GM12875 (cell line): ENCODE measurements around the gene TLE7.
A peak's percentile ranks its signal among the peaks of the same experiment; 100 is the strongest.

ENCODE experiments used
- H3K4me3 ChIP-seq: one replicate; pipeline ENCODE4 v1.5.1; 2011; ENCODE audit warnings: low read depth, low read length, control low read depth
- TF ChIP-seq, protein P1 (sequence below): IDR thresholded peaks from 2 replicates; pipeline ENCODE4 v1.5.1; 2011; ENCODE audit warnings: low read depth, mild to moderate bottlenecking, control low read depth, inconsistent platforms, low read length, moderate library complexity, borderline replicate concordance; ENCODE audit not compliant: insufficient read depth

TLE7 gene

DNA sequence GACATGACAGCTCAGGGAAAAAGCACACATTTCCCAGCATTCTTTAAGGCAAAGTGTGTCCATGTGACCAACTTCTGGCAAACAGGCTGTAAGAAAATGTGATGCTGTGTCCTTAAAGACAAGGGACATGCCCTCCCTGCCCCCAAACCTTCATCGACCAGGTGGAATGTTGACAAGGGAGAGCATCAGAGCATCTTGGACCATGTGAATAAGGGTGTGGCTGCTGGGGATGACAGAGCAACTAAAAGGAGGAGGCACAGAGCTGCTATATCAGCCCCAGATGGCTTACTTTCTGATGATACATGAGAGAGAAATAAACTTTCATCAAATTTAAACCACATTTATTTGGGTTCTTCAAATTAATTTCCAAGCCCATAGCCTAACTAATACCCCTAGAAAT, 22.4 kb upstream of the TLE7 start:
- TF ChIP-seq, protein P1, sequence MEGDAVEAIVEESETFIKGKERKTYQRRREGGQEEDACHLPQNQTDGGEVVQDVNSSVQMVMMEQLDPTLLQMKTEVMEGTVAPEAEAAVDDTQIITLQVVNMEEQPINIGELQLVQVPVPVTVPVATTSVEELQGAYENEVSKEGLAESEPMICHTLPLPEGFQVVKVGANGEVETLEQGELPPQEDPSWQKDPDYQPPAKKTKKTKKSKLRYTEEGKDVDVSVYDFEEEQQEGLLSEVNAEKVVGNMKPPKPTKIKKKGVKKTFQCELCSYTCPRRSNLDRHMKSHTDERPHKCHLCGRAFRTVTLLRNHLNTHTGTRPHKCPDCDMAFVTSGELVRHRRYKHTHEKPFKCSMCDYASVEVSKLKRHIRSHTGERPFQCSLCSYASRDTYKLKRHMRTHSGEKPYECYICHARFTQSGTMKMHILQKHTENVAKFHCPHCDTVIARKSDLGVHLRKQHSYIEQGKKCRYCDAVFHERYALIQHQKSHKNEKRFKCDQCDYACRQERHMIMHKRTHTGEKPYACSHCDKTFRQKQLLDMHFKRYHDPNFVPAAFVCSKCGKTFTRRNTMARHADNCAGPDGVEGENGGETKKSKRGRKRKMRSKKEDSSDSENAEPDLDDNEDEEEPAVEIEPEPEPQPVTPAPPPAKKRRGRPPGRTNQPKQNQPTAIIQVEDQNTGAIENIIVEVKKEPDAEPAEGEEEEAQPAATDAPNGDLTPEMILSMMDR, result no peak
- H3K4me3 ChIP-seq, result no peak overlapping the region

DNA sequence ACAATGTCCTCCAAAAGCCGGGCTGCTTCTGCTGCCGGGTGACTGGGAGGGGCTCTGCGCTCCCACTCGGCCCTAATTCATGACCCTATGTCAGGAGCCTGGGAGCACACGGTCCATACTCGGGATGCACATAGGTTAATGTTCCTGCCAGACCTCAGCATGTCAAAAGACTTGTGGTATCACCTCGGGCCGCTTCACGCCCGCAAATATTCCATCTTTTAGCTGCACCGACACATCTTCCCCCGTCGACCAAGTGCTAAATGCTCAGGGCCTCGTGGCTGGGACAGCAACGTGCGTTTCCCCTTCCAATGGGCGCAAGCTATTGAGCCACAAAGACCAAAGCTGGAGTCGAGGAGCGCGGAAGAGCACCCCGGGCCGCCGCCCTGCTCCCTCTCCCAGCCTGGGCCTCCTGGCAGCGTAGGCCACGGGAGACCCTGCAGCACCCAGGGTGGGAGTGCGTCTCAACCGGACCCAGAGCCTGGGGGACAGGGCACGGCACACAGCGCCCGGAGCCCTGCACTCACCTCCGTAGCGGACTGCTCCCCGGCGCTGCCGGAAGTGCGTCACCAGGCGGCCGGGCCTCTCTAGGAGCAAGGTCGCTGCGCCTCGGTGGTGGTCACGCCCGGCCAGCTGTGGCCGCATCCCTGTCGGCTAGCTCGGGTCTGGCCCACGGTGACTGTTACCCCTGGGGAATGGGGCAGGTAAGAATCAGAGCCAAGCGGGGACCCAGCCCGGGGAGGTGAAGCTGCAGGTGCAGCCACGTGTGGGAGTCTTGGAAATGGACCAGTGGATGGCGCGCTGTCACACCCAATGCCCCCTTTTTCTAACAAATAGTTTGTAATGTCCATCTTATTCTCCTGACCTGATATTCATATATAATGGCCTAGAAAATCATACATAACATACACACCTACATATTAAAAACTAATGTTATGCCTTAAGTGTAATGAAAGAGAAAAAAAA, 20.1 kb upstream of the TLE7 start, which contains the start of gene ZNF23:
Gene ZNF23 (minus strand): TSS at position 562 of the 963 bp plus-strand sequence. CDS start 5,451 bp downstream, outside the sequence.
- H3K4me3 ChIP-seq, result peak within 1 kb of the TSS; percentile 87
- TF ChIP-seq, protein P1, result 0 out of 2 replicates have a peak, but pooled peaks have one; percentile 13

GRCh38 chr16:71460941-71461340, 19.1 kb upstream of the TLE7 start:
- no peak overlapping the region for H3K4me3 ChIP-seq
- TF ChIP-seq, protein P1, result no peak

- TF ChIP-seq, protein P1, result no peak
- H3K4me3 ChIP-seq, result no peak overlapping the region
Observed at GRCh38 chr16:71460236-71460635, 18.4 kb upstream of the TLE7 start.

- TF ChIP-seq, protein P1, result no peak
- H3K4me3 ChIP-seq, result no peak overlapping the region
Observed at GRCh38 chr16:71459510-71459909, 17.7 kb upstream of the TLE7 start.

DNA sequence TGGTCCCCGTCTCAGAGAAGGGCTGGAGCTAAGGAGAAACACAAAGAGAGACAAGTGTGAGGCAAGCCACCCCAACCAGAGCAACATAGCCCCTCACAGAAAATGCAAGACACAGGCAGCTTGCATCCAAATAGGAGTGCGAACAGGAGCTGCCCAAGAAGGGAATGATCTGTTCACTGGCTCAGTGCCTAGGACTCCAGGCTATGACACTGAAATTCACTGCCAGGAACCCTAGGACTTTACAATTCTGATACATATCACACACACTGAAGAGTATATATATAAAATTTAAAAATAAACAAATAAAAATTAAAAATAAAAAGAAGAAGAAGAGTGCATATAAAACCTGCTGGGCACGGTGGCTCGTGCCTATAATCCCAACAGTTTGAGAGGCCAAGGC, 14.9 kb upstream of the TLE7 start:
- H3K4me3 ChIP-seq, result no peak overlapping the region
- TF ChIP-seq, protein P1, result no peak

- TF ChIP-seq, protein P1, result no peak
- no peak overlapping the region for H3K4me3 ChIP-seq
Observed at GRCh38 chr16:71453036-71453435, 11.2 kb upstream of the TLE7 start.
